Stimulated activated CD4-positive, alpha-beta T cell treated with anti-CD3 and anti-CD28 coated beads, Interleukin-4, amount 100 ng/mL, for 1 hour (primary cell): ENCODE measurements around the gene GOLGA2.

Experiments
- DNase-seq: peaks from one replicate; pipeline ENCODE4 v3.0.0-alpha.2; 2020

Gene GOLGA2

DNA sequence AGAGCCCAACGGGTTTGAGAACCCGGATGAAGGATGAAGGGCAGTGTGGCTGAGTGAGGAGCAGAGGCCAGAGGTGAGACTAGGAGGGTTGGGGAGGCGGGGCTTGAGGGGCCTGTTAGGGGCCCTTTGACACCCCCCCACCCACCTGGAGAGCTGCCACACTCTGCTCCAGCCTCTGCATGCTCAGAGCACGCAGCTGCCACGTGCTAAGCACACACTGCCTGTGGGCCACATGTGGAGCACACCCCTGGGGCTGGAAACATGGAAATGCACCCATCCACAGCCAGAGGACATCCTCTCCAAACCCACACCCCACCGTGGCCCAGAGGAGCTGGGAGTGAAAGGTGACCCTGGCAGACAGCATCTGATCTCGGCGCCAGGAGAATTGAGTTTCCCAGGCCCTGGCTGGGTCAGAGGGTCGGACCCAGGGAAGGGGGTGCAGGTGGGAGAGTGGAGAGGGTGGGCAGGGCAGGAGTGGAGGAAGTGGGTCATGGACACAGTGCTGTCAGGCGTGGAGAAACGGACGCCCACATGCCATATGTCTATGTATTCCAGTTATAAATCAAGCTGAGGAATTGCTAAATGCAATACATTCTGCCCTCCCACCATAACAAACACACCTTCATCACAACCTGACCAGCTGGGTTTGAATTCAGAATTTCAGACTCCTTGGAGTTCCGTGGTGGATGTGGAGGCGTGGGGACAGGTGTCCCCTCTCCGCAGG lies 66.7 kb downstream of the GOLGA2 start:
- no peak for DNase-seq

GRCh38 chr9:128208386-128208785 lies 67.4 kb downstream of the GOLGA2 start:
- DNase-seq = no peak

DNA sequence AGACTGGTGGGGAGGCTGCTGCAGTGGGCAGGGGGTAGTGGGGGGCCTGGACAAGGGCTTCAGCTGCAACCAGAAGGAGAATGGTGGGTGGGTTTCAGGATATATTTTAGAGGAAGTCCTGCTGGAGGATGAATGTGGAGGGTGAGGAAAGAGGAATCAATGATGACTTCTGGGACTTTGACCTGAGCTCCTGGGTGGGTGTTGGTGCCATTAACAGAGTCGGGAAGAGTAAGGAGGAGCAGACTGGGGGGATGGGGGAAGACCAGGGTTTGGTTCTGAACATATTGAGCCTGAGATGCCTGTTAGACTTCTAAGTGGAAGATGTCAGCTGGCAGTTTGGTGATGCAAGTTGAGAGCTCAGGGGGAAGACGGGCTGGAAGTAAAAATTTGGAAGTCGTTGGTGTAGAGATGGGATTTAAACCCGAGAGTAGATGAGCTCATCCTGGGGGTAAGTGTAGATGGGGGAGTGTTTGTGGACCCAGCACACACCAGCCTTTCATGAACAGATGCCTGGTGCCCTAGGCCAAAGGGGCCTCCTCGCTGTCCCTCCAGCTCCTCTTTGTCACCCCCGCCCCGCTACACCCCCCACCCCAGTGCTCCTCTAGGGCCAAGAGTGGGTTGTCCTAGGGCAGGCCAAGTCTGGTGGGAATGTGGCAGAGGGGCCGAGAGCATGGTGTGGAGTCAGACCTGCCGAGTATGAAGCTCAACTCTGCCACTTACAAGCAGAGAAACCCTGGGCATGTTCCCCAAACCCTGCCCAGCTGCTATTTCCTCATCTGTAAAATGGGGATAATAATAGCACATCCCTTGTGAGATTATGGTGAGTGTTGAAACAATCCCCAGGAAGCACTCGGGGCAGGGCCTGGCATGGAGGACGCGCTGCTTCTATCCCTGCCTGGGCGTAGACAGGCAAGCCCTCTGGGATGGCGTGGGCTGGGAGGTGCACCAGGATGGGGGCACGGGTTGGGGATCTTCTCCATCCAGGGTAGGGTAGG lies 68.6 kb downstream of the GOLGA2 start:
- no peak for DNase-seq

DNA sequence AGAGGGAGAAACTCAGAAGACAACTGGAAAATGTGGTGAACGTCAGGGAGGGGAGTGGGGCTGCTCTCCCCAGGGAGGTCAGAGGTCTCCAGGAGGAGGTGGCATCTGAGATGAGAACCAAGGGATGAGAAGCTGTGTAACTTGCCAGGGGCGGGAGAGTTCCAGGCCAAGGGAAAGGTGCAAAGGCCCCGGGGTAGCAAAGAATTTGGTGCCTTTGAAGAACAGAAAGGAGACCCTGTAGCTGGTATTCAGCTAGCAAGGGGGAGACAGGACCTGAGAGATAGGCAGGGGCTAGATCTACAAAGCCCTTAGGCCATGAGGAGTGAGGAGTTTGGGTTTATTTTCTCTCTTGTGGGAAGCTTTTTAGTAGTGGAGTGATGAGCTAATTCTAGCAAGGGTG lies 69.3 kb downstream of the GOLGA2 start:
- no peak for DNase-seq
